Fibroblast of villous mesenchyme (primary cell): Measurements from ENCODE around the gene KRT77. TPM values are rescaled to one million over a fixed set of nuclear protein-coding genes. Genes with fewer than 3 reads are reported as not detected.

Experiments
- DNase-seq: peaks from one replicate; pipeline ENCODE4 v3.0.0-alpha.2; 2010; ENCODE audit warnings: low read depth
- H3K4me3 ChIP-seq: 2 replicates; pipeline ENCODE4 v1.5.1; 2011; ENCODE audit warnings: low read depth, mild to moderate bottlenecking, low read length
- total RNA-seq: library from RNA; depleted of rRNA; stranded (reverse); fragments of >200 nt; gene quantifications from 2 replicates; pipeline ENCODE4 v1.2.3, GENCODE V29; 2012
- TF ChIP-seq, protein P1 (sequence below): IDR thresholded peaks from 2 replicates; pipeline ENCODE4 v1.5.1; 2012; ENCODE audit warnings: low read depth, mild to moderate bottlenecking, low read length; ENCODE audit not compliant: insufficient read depth

KRT77 gene
- total RNA-seq, 1 donor, result not detected

DNA sequence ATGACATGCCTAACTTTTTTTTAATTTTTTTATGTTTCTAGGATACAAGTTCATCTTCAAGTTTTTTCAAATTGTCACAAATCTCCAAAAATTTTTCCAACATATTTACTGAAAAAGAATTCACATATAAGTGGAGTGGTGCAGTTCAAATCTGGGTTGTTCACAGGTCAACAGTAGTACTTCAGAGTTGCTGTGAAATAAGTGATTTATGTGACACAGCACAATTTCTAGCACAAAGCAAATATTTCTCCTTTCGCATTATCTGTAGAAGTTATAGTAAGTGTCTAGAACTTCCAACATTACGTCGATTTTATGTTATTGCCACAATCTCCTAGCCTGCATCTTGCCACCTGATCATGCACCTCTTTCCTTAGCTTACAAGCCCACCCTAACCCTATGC, 41.7 kb downstream of the KRT77 start:
- H3K4me3 ChIP-seq, result no peak overlapping the region
- DNase-seq, result no peak
- TF ChIP-seq, protein P1, sequence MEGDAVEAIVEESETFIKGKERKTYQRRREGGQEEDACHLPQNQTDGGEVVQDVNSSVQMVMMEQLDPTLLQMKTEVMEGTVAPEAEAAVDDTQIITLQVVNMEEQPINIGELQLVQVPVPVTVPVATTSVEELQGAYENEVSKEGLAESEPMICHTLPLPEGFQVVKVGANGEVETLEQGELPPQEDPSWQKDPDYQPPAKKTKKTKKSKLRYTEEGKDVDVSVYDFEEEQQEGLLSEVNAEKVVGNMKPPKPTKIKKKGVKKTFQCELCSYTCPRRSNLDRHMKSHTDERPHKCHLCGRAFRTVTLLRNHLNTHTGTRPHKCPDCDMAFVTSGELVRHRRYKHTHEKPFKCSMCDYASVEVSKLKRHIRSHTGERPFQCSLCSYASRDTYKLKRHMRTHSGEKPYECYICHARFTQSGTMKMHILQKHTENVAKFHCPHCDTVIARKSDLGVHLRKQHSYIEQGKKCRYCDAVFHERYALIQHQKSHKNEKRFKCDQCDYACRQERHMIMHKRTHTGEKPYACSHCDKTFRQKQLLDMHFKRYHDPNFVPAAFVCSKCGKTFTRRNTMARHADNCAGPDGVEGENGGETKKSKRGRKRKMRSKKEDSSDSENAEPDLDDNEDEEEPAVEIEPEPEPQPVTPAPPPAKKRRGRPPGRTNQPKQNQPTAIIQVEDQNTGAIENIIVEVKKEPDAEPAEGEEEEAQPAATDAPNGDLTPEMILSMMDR, result no peak

DNA sequence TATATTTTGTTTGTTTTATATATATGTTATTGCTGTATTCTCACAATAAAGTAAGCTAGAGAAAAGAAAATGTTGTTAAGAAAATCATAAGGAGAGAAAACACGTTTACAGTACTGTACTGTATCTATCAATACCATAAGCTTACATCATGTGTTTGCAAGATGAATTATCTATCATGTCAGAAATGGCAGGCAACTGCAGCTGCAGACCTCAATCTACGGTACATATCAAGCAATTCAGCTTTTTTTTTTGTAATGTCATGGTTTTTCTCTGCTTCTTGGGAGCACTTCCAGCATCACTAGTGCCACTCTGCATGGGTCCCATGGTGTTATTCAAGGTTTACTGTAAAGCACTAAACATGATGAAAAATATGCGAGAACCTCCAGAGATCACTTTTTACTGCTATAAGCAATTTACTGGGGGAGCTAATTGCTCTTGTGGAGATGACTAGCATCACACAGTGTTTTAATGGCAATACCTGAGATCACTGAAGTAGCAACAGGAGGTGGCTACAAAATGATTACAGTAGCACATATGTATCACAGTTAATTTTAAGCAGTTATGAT, 42.3 kb downstream of the KRT77 start:
- TF ChIP-seq, protein P1, result no peak
- no peak overlapping the region for H3K4me3 ChIP-seq
- DNase-seq, result no peak

DNA sequence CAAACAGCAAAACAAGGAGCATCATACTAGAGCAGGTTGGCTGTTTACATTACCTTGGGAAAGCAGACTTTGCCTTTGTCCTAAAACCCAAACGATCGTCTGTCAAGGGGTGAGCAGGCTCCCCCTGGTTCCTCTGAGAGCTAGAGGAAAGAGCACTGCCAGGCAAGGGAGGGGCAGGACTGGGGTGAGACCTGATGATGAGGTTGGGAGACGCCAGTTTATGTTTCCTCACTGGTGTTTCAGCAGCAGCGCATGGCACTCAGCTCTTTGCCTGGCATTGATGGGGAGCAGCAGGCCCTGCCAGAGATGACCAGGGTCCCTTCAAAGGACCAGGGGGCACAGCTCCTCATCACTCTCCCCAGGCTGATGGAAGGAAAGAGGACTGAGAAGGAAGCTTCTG, 43.4 kb downstream of the KRT77 start:
- DNase-seq, result no peak
- TF ChIP-seq, protein P1, result no peak
- H3K4me3 ChIP-seq, result no peak overlapping the region

DNA sequence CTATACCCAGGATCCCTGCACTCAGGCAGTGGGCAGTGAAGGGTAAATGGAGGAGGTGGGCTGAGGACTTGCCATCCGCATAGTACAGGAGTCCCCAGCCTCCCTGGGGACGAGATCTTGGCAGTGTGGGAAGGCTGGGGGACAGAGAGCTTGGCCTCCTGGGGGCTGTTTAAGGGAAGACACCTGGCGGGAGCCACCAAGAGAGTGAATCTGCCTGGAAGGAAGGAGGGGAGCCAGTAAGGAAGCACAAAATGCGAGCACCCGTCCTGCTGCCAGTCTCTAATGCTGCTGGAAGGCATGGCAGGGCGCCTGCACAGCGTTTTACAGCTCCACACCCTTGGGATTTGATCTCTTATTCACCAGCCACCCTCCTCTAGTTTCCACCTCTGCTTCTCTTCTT, 43.9 kb downstream of the KRT77 start:
- TF ChIP-seq, protein P1, result no peak
- no peak for DNase-seq
- no peak overlapping the region for H3K4me3 ChIP-seq

DNA sequence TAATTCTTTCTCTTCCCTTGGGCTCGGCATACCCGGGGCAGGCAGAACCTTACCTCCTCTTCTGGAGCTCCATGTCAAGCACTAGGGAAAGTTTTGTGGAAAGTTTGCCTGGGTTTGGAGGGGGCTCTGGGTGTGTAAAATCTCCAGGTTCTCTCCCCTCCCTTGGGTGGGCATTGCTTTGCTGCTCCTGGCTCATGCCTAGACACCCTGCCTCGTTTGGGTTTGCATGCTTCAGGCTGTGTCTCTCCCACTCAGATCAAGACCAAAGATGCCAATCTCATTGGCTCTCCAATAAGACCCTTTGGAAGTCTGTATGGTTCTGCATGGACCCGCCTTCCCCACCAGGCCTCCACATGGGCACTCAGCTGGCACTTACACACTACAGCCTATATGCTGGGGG, 45.1 kb downstream of the KRT77 start:
- TF ChIP-seq, protein P1, result no peak
- no peak for DNase-seq
- no peak overlapping the region for H3K4me3 ChIP-seq

DNA sequence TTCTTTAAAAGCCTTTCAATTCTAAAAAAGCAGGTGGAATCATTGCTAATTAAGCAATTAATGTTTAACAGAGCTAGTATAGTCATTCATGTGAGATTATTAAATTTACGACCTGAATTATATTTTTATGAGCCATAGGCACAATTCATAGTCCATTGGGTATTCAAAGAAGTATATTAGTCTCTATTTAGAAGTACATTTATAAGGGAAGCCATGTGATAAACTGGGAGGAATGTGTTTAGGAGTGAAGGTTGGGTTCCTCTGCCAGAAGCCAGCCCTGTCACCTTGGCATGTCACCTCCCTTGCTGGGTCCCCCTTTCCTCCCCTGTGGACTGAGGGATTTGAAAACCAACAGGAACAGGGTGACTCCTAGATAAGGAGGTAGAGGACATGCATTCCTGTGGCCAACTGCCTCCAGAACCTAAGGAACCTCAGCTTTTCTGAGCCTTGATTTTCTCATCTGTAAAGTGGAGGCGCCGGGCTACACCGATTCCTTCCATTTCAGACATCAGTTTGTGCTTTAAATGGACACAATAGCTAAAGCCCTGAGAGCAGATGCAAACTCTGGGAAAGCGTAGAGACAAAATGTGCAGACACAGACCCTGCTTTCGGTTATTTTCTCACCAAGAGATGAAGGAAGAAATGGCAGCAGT, 45.9 kb downstream of the KRT77 start:
- H3K4me3 ChIP-seq, result no peak overlapping the region
- DNase-seq, result no peak
- TF ChIP-seq, protein P1, result no peak

DNA sequence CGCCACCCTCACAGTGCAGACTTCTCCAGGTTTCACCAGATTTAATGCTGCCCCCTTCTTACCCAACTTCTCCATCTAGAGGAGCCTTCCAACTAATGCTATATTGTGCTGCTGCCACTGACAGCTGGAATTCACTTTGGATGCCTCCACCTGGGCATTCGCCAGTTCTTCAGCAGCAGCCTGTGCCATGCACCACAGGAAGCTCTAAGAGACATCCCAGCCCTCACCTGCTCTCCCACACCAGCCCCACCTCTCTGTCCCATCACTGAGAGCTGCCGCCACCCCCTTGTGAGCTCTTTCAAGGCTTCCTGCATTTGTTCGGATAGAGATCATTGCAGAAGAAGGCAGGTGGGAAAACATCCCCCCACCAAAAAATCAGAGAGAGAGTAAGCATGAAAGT, 46.7 kb downstream of the KRT77 start:
- no peak for DNase-seq
- H3K4me3 ChIP-seq, result no peak overlapping the region
- TF ChIP-seq, protein P1, result no peak
